ENCODE results near the gene ADORA2B. TPM values are rescaled to one million over a fixed set of nuclear protein-coding genes. Genes with fewer than 3 reads are reported as not detected.

Gene ADORA2B
- polyA plus RNA-seq, 1 of the 3 experiments (the other 2 are of a cell fraction), result 12.6 TPM

- CTCF ChIA-PET, result no interaction called here
- Histone ChIP-seq H3K9me2 (no peaks in the 10 kb centered on the region), H2AFZ (ENCODE audit: low read depth) (no peak overlapping the region), H4K20me1 (ENCODE audit: insufficient read depth) (no peaks in the 10 kb centered on the region), H3F3A (replicated peaks; ENCODE audit: insufficient read depth) (no peaks in the 10 kb centered on the region), H3K27me3 (ENCODE audit: insufficient read depth) (no peaks in the 10 kb centered on the region), H3K4me2 (no peak overlapping the region), H3K9ac (no peak overlapping the region), H3K36me3 (replicated peaks in 1 of 2; ENCODE audit: control insufficient read depth in 1 of 2, insufficient read depth in 2 of 2, low read length in 1 of 2) (no peaks in the 10 kb centered on the region), H3K4me1 (ENCODE audit: control insufficient read depth in 1 of 2, insufficient read depth in 2 of 2, low read depth in 1 of 2, low read length in 1 of 2) (peaks cover 0 to 6% of the 10 kb centered on the region in 2 experiments; a peak in 1 of 4 replicates), H3K4me3 (ENCODE audit: low read depth in 2 of 2, low read length in 1 of 2) (0 out of 4 replicates have a peak overlapping the region, but pooled peaks of 1 of the 2 experiments have one; percentile 6), H3K79me2 (ENCODE audit: insufficient read depth) (no peaks in the 10 kb centered on the region), H3K27ac (ENCODE audit: low read depth in 2 of 2, low read length in 1 of 2) (no peak overlapping the region), H3K9me3 (no peaks in the 10 kb centered on the region)
- WGBS (ENCODE audit: low lambda C conversion rate), result 96% methylated on average over 2 of the region's 2 CpGs
- no peak for DNase-seq
- POLR2A ChIA-PET, result interaction anchor here (0.7 kb wide), 1 partner anchor 8 kb away, joined by 3 read pairs; no protein-coding TSS in a partner anchor
- TF ChIP-seq NRF1 (IDR thresholded peaks at IDR 0.05; ENCODE audit: low read depth, low read length) (no peak), ZBTB33 (IDR thresholded peaks at IDR 0.05; ENCODE audit: borderline replicate concordance, low read depth) (no peak), RFX5 (IDR thresholded peaks at IDR 0.05; ENCODE audit: low read length) (no peak), CHD2 (IDR thresholded peaks at IDR 0.05; ENCODE audit: low read length, partially characterized antibody) (no peak), FOXJ3 (CRISPR knock-in tag; IDR thresholded peaks at IDR 0.05) (no peak), MAX (IDR thresholded peaks at IDR 0.05; ENCODE audit: low read depth) (no peak), USF1 (IDR thresholded peaks at IDR 0.05; ENCODE audit: borderline replicate concordance, low read depth) (no peak)
Observed at GRCh38 chr17:15907290-15907689, 37.6 kb upstream of the ADORA2B start.

GRCh38 chr17:15908378-15908777 is 36.6 kb upstream of the ADORA2B start:
- Histone ChIP-seq H3K79me2 (ENCODE audit: insufficient read depth) (no peaks in the 10 kb centered on the region), H3K36me3 (replicated peaks in 1 of 2; ENCODE audit: control insufficient read depth in 1 of 2, insufficient read depth in 2 of 2, low read length in 1 of 2) (no peaks in the 10 kb centered on the region), H4K20me1 (ENCODE audit: insufficient read depth) (no peaks in the 10 kb centered on the region), H3K27me3 (ENCODE audit: insufficient read depth) (no peaks in the 10 kb centered on the region), H3K4me3 (ENCODE audit: low read depth in 2 of 2, low read length in 1 of 2) (no peak overlapping the region), H3K4me1 (ENCODE audit: control insufficient read depth in 1 of 2, insufficient read depth in 2 of 2, low read depth in 1 of 2, low read length in 1 of 2) (peaks cover 0 to 6% of the 10 kb centered on the region in 2 experiments; a peak in 1 of 4 replicates), H3K27ac (ENCODE audit: low read depth in 2 of 2, low read length in 1 of 2) (no peak overlapping the region), H2AFZ (ENCODE audit: low read depth) (no peak overlapping the region), H3K9me3 (no peaks in the 10 kb centered on the region), H3K9me2 (no peaks in the 10 kb centered on the region), H3K9ac (no peak overlapping the region), H3K4me2 (no peak overlapping the region), H3F3A (replicated peaks; ENCODE audit: insufficient read depth) (no peaks in the 10 kb centered on the region)
- POLR2A ChIA-PET, result interaction anchor here (0.6 kb wide), 1 partner anchor 54 kb away, joined by 3 read pairs; no protein-coding TSS in a partner anchor
- CTCF ChIA-PET, result interaction anchor here (0.9 kb wide), 1 partner anchor 37 kb away, joined by 3 read pairs; the partner anchor contains the start of gene ADORA2B
- DNase-seq, result no peak
- TF ChIP-seq EZH2phosphoT487 (IDR thresholded peaks at IDR 0.05; ENCODE audit: borderline replicate concordance, low read depth) (no peak), PBX3 (IDR thresholded peaks at IDR 0.05) (no peak), SMC3 (IDR thresholded peaks at IDR 0.05; ENCODE audit: low read depth, low read length) (no peak), GABPA (IDR thresholded peaks at IDR 0.05; ENCODE audit: low read depth) (no peak), FOSL2 (IDR thresholded peaks at IDR 0.05; ENCODE audit: borderline replicate concordance, low read depth) (no peak), FOXJ3 (CRISPR knock-in tag; IDR thresholded peaks at IDR 0.05) (no peak), POLR2AphosphoS5 (IDR thresholded peaks at IDR 0.05; ENCODE audit: low read depth, low read length) (no peak)
- 92% methylated on average over 3 of the region's 4 CpGs for WGBS (ENCODE audit: low lambda C conversion rate)
